ENCODE measurements around the gene EIPR1. TPM values are rescaled to one million over a fixed set of nuclear protein-coding genes. Genes with fewer than 3 reads are reported as not detected.

The EIPR1 gene
- total and polyA plus RNA-seq, 2 donors (not counting 3 experiments of a cell fraction or from before 2014, with no cell fraction given), result 30.8 to 57.3 TPM

DNA sequence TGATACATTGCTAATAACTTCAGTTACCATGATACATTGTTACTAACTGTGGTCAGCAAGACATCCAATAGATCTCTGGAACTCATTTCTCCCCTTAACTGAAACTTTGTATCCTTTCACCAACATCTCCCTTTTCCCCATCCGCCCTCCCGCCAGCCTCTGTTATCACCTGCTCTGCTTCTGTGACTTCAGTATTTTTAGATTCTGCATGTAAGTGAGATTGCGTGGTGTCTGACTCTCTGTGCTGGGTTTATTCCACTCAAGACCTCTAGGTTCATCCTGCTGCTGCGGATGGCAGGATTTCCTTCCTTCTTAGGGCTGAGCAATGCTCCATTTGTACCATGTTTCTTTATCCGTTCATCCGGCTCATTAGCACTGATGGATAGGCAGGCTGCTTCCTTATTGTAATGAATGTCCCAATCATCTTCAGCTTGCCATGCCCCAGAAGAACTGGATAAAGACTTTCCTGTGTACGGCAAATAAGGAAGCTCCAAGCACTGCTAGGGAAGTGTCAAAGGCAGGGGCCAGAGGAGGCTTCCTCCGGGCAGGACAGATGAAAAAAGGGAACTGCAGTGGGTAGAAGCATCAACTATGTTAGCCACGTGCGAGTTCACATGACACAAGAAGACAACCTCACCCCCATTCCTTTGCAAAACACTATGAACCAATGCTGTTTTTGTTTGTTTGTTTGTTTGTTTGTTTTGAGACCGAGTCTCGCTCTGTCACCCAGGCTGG is 113.4 kb downstream of the EIPR1 start:
- no peaks in the 10 kb centered on the region for H3K79me2 ChIP-seq (ENCODE audit: control insufficient read depth, insufficient read depth, low read length)
- FAIRE-seq, result no peak
- no peak overlapping the region for H3K27ac ChIP-seq (ENCODE audit: insufficient read depth, low read depth, low read length)
- dilution Hi-C loops (cut with MboI; ENCODE audit: extremely low pct_ligation_motif_present, low sequenced_read_pairs), result no loop called here
- H3K9me1 ChIP-seq (replicated peaks; ENCODE audit: control insufficient read depth, extremely low read depth, insufficient read depth, low read length), result no peaks in the 10 kb centered on the region
- ChIA-PET POLR2A (no interaction called here), CTCF (no interaction called here)
- intact Hi-C loops (cut with micrococcal nuclease), result no loop called here
- BruUV-seq (replicated peaks), result no TSS peak
- no peaks in the 10 kb centered on the region for H3K9me3 ChIP-seq (replicated peaks; ENCODE audit: control insufficient read depth, insufficient read depth, low read length)
- H3K27me3 ChIP-seq (ENCODE audit: control insufficient read depth in 2 of 2, insufficient read depth in 2 of 2, low read length in 2 of 2), result no peaks in the 10 kb centered on the region
- TF ChIP-seq EZH2 (IDR thresholded peaks at IDR 0.05; ENCODE audit: borderline replicate concordance, low read depth, low read length, severe bottlenecking) (no peak), MYC (IDR thresholded peaks at IDR 0.05; ENCODE audit: low read depth, low read length) (no peak), POLR2A (IDR thresholded peaks at IDR 0.05; ENCODE audit: low read depth, low read length) (no peak), FOS (IDR thresholded peaks at IDR 0.05; ENCODE audit: borderline replicate concordance, insufficient read depth, low read length) (no peak), CTCF (IDR thresholded peaks at IDR 0.05; ENCODE audit: extremely low read depth in 1 of 2, insufficient read depth in 1 of 2, low read depth in 1 of 2, low read length in 2 of 2) (no peak), POLR2AphosphoS5 (IDR thresholded peaks at IDR 0.05; ENCODE audit: insufficient read depth, low read depth, low read length) (no peak), MAX (IDR thresholded peaks at IDR 0.05; ENCODE audit: insufficient read depth, insufficient read length) (no peak)
- no peaks in the 10 kb centered on the region for H3K4me1 ChIP-seq (ENCODE audit: control insufficient read depth, extremely low read depth, insufficient read depth, low read length)
- DNase-seq (ENCODE audit: low read depth, low spot score), result no peak
- H3K36me3 ChIP-seq (ENCODE audit: control insufficient read depth in 2 of 2, extremely low read depth in 1 of 2, insufficient read depth in 2 of 2, low read length in 2 of 2), result no peaks in the 10 kb centered on the region
- no peak overlapping the region for H3K4me2 ChIP-seq (ENCODE audit: insufficient read depth, low read length)
- no peak overlapping the region for H2AFZ ChIP-seq (ENCODE audit: low read depth, low read length)
- no peaks in the 10 kb centered on the region for H4K20me1 ChIP-seq (replicated peaks; ENCODE audit: control insufficient read depth, extremely low read depth, insufficient read depth, low read length)
- no peak overlapping the region for H3K4me3 ChIP-seq (replicated peaks in 1 of 3; ENCODE audit: insufficient read depth in 1 of 3, low read depth in 1 of 3, low read length in 3 of 3)
- no peak overlapping the region for H3K9ac ChIP-seq (replicated peaks; ENCODE audit: extremely low read depth, insufficient read depth, low read length)
